Retinal pigment epithelial cell (primary cell): Measurements from ENCODE around the gene MCM6.

Experiments used
- DNase-seq: peaks from one replicate; pipeline ENCODE4 v3.0.0-alpha.2; 2010; ENCODE audit warnings: low read depth
- H3K4me3 ChIP-seq: 2 replicates; pipeline ENCODE4 v1.5.1; 2011; ENCODE audit warnings: mild to moderate bottlenecking, low read length, control low read depth, moderate library complexity
- CTCF ChIP-seq: conservative IDR thresholded peaks from 2 replicates; pipeline ENCODE4 v1.5.1; 2011; ENCODE audit warnings: low read depth, low read length, control low read depth, inconsistent platforms

MCM6 gene

GRCh38 chr2:135904341-135904989 lies 28.2 kb upstream of the MCM6 start:
- no peak for TF ChIP-seq CTCF
- H3K4me3 ChIP-seq: no peak overlapping the region
- DNase-seq: peak; percentile 67

DNA sequence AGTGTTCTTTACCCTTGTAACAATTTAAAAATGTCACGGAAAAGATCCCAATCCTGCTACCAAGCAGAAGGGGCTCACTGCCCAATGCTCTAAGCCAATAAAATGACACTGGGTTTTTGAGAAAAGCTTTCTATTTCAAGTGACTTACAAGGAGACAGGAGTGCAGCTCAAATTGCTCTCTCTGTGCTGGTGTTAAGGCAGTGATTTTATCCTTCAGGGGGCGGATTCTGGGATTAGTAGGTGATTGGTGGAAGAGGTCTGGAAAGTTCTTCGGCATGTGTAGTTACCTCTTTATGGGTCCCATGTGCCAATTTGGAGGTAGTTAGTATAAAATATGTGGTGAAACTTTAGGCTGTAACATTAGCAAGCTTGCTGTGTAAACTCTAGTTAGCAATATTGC lies 27.4 kb upstream of the MCM6 start:
- no peak for TF ChIP-seq CTCF
- no peak overlapping the region for H3K4me3 ChIP-seq
- no peak for DNase-seq

DNA sequence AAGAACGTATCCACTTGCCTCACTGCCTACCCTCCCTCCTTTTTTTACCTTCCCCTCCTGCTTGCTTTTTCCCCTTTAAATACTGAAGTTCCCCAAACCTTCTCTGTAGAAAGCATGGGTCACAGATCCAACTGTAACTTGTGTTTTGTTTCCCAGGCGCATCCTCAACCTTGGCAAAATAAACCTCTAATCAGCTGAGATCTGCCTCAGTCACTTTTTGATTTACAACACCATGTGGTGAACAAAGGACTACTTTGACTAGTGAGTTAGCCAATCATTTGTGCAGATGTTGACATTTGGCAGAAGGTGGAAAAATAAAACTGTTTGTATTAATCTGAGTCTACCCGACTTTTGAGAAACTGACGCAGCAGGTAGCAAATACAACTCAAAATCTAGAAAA lies 23.3 kb upstream of the MCM6 start:
- H3K4me3 ChIP-seq: no peak overlapping the region
- DNase-seq: no peak
- TF ChIP-seq CTCF: no peak

- no peak for TF ChIP-seq CTCF
- DNase-seq: no peak
- no peak overlapping the region for H3K4me3 ChIP-seq
Observed at GRCh38 chr2:135898234-135898786, 22.1 kb upstream of the MCM6 start.

GRCh38 chr2:135894930-135895329 lies 18.7 kb upstream of the MCM6 start:
- H3K4me3 ChIP-seq: no peak overlapping the region
- DNase-seq: no peak
- no peak for TF ChIP-seq CTCF

DNA sequence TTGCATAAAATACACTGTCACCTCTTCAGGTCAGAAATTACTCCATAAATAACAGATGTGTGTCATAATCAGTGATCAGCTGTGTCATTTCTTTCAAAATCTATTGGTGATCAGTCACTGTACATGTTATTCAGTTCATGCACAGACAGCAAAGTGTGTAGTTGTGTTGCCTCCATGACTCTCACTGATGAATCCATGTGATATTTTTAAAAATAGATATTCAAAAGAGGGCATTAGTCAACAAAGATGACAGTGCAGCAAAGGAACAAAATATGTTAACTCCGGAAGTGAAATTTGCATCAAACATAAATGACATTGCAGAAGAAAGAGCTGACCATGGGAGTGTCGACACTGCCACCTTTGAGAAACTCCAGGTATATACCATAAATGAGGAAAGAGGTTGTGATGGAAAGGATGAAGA lies 17.1 kb upstream of the MCM6 start:
- DNase-seq: no peak
- H3K4me3 ChIP-seq: no peak overlapping the region
- no peak for TF ChIP-seq CTCF

DNA sequence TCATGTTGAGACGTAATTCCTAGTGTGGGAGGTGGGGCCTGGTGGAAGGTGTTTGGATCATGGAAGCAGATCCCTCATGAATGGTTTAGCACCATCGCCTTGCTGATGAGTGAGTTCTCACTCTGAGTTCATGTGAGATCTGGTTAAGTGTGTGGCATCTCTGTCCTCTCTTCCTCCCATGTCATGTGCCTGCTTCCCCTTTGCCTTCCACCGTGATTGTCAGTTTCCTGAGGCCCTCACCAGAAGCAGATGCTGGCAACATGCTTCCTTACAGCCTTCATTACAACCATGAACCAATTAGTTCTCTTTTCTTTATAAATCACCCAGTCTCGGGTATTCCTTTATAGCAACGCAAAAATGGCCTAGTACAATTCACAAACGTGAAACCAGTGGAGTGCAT lies 14.6 kb upstream of the MCM6 start:
- TF ChIP-seq CTCF: no peak
- DNase-seq: no peak
- no peak overlapping the region for H3K4me3 ChIP-seq
